ENCODE results near the gene NBEA.
A peak's percentile ranks its signal among the peaks of the same experiment; 100 is the strongest.

NBEA gene

GRCh38 chr13:35468195-35468594, 526.1 kb downstream of the NBEA start:
- no peak overlapping the region for H3K4me3 ChIP-seq (ENCODE audit: low read length)
- DNase-seq (ENCODE audit: low read depth) = peak; percentile 52
- TF ChIP-seq, protein P1, sequence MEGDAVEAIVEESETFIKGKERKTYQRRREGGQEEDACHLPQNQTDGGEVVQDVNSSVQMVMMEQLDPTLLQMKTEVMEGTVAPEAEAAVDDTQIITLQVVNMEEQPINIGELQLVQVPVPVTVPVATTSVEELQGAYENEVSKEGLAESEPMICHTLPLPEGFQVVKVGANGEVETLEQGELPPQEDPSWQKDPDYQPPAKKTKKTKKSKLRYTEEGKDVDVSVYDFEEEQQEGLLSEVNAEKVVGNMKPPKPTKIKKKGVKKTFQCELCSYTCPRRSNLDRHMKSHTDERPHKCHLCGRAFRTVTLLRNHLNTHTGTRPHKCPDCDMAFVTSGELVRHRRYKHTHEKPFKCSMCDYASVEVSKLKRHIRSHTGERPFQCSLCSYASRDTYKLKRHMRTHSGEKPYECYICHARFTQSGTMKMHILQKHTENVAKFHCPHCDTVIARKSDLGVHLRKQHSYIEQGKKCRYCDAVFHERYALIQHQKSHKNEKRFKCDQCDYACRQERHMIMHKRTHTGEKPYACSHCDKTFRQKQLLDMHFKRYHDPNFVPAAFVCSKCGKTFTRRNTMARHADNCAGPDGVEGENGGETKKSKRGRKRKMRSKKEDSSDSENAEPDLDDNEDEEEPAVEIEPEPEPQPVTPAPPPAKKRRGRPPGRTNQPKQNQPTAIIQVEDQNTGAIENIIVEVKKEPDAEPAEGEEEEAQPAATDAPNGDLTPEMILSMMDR (conservative IDR thresholded peaks at IDR 0.05; ENCODE audit: low read length) = no peak

- TF ChIP-seq, protein P1 (conservative IDR thresholded peaks at IDR 0.05; ENCODE audit: low read length) = no peak
- no peak for DNase-seq (ENCODE audit: low read depth)
- H3K4me3 ChIP-seq (ENCODE audit: low read length) = peak overlapping the region; percentile 87
These were observed 527.9 kb downstream of the NBEA start for GRCh38 chr13:35469806-35470525.

DNA sequence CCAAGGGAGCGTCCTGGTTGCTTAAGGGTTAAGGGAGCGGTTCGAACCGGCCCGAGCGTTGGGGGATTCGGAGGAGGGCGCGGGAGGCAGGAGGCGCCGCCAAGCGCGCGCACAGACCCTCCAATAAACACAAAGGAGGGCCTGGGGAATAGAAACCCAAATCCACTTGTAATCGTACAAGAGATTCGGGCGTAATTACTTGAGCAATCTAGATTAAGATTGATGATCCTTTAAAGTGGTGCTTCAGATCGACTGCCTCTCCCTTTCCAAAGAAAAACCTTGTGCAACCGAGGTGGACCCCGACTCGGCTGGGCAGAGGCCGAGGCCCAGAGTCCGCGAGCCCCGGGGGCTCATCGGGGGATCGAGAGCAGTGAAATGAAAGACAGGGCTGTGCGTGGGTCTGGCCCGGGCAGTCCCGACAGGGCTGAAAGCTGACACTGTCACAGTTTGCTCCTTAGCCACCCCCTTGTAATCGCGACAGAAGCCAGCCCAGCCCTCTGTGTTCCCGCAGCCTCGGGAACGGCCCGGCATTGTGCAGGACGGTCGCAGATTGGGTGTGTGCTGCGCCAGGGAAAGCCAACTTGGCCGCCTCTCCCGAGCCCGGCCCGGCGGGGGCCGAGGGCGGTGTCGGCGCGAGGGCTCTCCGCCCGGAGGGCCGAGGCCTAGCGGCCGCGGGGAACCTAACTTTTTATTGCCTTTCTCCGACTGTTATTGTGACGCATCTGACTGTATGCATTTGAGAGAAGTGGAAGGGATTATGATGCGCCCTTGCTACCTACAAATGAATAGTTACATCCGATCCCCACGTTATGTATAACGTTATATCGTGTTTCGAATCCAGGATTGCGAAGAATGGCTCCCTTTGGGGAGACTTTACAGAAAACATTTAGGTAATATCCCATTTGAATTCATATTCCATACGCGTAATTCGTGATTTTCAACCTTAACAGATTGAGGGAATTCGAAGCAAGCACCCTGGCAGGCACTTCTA, 528.9 kb downstream of the NBEA start:
- peak; percentile 57 for DNase-seq (ENCODE audit: low read depth)
- TF ChIP-seq, protein P1 (conservative IDR thresholded peaks at IDR 0.05; ENCODE audit: low read length) = no peak
- H3K4me3 ChIP-seq (ENCODE audit: low read length) = peak overlapping the region; percentile 87

DNA sequence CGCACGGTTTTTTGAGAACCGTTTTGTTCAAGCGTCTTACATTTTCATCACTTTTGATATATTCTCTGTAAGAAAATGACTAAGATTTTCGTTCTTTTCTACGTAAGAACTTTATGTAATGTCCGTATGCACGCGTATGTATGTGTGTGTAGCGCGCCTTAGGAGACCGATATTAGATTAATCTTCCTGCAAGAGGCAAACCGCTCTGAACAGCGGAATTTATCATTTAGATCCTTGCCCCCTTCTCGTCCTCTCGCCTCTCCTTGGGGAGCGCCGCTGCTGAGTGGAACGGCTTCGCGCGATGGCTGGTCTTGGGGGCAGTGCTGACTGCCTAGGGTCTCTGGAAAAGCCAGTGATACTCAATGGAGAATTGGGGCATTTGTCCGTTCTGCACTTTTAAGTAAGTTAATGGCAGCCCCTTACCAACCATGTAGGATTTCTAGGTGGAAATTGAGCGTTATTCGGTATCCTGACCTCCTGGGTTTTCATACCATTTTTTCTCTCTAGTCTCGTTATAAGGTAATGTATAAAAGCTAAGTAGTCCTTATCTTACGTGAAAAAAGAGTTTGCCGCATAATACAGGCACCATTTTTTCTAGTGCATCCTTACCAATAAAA, 529.7 kb downstream of the NBEA start:
- peak overlapping the region; percentile 87 for H3K4me3 ChIP-seq (ENCODE audit: low read length)
- TF ChIP-seq, protein P1 (conservative IDR thresholded peaks at IDR 0.05; ENCODE audit: low read length) = no peak
- DNase-seq (ENCODE audit: low read depth) = peak; percentile 29

DNA sequence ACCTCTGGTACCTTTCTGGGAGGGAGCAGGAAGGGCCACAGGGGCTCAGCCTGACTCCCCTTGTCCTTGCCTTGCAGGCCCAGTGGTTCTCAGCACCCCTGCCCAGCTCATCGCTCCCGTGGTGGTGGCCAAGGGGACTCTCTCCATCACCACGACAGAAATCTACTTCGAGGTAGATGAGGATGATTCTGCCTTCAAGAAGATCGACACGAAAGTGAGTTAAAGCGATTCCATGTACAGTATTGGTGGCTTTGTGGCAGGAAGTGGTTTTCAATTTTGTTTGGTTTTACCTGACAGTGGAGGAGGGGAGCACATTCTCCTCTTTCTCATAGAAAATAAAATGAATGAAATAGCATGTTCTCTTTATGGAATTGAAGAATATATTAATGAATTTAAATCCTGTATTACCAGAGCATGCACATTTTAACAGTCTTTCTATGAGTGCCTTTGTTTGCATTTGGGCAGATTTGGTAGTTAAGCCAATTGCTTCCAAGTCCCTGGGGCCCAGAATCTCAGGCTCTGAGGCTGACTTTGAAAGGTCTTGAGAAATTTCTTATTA, 530.3 kb downstream of the NBEA start:
- TF ChIP-seq, protein P1 (conservative IDR thresholded peaks at IDR 0.05; ENCODE audit: low read length) = no peak
- DNase-seq (ENCODE audit: low read depth) = no peak
- H3K4me3 ChIP-seq (ENCODE audit: low read length) = peak overlapping the region; percentile 87

DNA sequence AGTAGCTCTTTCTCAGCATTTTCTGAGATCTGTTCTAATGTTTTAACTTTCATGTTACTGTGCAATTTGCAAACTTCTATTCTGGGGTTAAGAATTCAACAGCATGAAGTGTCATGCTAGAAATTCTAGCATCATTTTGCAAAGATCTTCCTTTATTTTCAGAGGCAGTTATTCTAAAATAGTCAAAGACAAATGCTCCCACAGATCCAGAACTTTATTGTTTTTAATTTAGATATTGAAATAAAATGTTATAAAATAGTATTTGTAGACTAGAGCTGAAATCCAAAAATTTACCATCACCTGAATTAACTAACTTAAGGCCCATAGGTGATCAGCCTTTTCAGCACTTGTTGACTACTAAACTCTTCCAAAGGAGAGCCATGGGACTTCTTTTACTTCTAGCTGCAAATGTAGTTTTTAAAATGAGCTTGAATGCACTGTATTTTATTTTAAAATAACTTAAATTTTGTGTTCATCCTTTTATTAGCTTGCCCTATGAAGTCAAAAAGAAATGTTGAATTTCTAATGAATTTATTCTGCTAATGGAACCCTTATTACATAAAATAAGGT, 531.2 kb downstream of the NBEA start:
- peak overlapping the region; percentile 87 for H3K4me3 ChIP-seq (ENCODE audit: low read length)
- DNase-seq (ENCODE audit: low read depth) = no peak
- TF ChIP-seq, protein P1 (conservative IDR thresholded peaks at IDR 0.05; ENCODE audit: low read length) = no peak
